Activated B cell treated with CpG ODN at 0.5 μM for 24 hours (primary cell): ENCODE results near the gene GPR68. TPM values are rescaled to one million over a fixed set of nuclear protein-coding genes. Genes with fewer than 3 reads are reported as not detected.

ENCODE experiments used
- ATAC-seq: fragments of 200-7000 bp; cut with Tn5 transposase; one replicate; pipeline ENCODE4 v1.10.0; 2021; ENCODE audit warnings: low read depth, mild to moderate bottlenecking, moderate library complexity
- CTCF ChIA-PET: fragments of 350-600 bp; sonication (Branson Sonifier 250); formaldehyde crosslinking; loops from one replicate; lab custom pipeline; 2021; ENCODE audit warnings: antibody characterized with exemption; lab: Charles Lee
- POLR2A ChIA-PET: fragments of 350-600 bp; sonication (Branson Sonifier 250); formaldehyde crosslinking; loops from one replicate; lab custom pipeline; 2021; ENCODE audit warnings: antibody characterized with exemption; lab: Charles Lee
- DNase-seq: peaks from one replicate; pipeline ENCODE4 v3.0.0; 2022
- H3K27ac Mint-ChIP-seq: one replicate; pipeline ENCODE4 v1.8.0; 2020; ENCODE audit warnings: mixed read lengths
- H3K27me3 Mint-ChIP-seq: one replicate; pipeline ENCODE4 v1.8.0; 2021; ENCODE audit warnings: mixed read lengths
- H3K36me3 Mint-ChIP-seq: one replicate; pipeline ENCODE4 v1.8.0; 2021; ENCODE audit warnings: low read depth, mixed read lengths
- H3K4me1 Mint-ChIP-seq: one replicate; pipeline ENCODE4 v1.8.0; 2021; ENCODE audit warnings: mixed read lengths
- H3K4me3 Mint-ChIP-seq: one replicate; pipeline ENCODE4 v1.8.0; 2020; ENCODE audit warnings: mild to moderate bottlenecking, mixed read lengths
- H3K9me3 Mint-ChIP-seq: one replicate; pipeline ENCODE4 v1.8.0; 2020; ENCODE audit warnings: mixed read lengths
- intact Hi-C: fragments of 100-400 bp; cut with micrococcal nuclease; formaldehyde crosslinking; loops from one replicate; pipeline ENCODE4 v1.15.1; 2024
- total RNA-seq: library from RNA; stranded (reverse); gene quantifications from 2 replicates; pipeline ENCODE4 v1.2.3, GENCODE V29; 2022
- TF ChIP-seq, protein P1 (sequence below): fragments of 200-600 bp; IDR thresholded peaks from one replicate; pipeline ENCODE4 v1.8.0; 2022; ENCODE audit warnings: antibody characterized with exemption, mild to moderate bottlenecking

Gene GPR68
- total RNA-seq, 1 donor from 2014 or later: 1.8 TPM

GRCh38 chr14:91261115-91261514 is 16.6 kb upstream of the GPR68 start:
- Mint-ChIP-seq H3K36me3 (no peaks in the 10 kb centered on the region), H3K27me3 (peaks cover 11% of the 10 kb centered on the region), H3K4me1 (peaks cover 21% of the 10 kb centered on the region), H3K4me3 (no peak overlapping the region), H3K9me3 (no peaks in the 10 kb centered on the region), H3K27ac (no peak overlapping the region)
- POLR2A ChIA-PET: interaction anchor here (1.2 kb wide), 1 partner anchor 18 kb away, joined by 3 read pairs; no protein-coding TSS in a partner anchor
- TF ChIP-seq, protein P1, sequence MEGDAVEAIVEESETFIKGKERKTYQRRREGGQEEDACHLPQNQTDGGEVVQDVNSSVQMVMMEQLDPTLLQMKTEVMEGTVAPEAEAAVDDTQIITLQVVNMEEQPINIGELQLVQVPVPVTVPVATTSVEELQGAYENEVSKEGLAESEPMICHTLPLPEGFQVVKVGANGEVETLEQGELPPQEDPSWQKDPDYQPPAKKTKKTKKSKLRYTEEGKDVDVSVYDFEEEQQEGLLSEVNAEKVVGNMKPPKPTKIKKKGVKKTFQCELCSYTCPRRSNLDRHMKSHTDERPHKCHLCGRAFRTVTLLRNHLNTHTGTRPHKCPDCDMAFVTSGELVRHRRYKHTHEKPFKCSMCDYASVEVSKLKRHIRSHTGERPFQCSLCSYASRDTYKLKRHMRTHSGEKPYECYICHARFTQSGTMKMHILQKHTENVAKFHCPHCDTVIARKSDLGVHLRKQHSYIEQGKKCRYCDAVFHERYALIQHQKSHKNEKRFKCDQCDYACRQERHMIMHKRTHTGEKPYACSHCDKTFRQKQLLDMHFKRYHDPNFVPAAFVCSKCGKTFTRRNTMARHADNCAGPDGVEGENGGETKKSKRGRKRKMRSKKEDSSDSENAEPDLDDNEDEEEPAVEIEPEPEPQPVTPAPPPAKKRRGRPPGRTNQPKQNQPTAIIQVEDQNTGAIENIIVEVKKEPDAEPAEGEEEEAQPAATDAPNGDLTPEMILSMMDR: no peak
- intact Hi-C loops: no loop called here
- CTCF ChIA-PET: no interaction called here
- DNase-seq (no peak), ATAC-seq (no peak)

GRCh38 chr14:91258876-91259275 is 14.4 kb upstream of the GPR68 start:
- CTCF ChIA-PET: no interaction called here
- Mint-ChIP-seq H3K4me1 (peaks cover 21% of the 10 kb centered on the region), H3K4me3 (no peak overlapping the region), H3K27ac (no peak overlapping the region), H3K9me3 (no peaks in the 10 kb centered on the region), H3K27me3 (peaks cover 6% of the 10 kb centered on the region), H3K36me3 (no peaks in the 10 kb centered on the region)
- DNase-seq: no peak
- TF ChIP-seq, protein P1: no peak
- intact Hi-C loops: no loop called here
- POLR2A ChIA-PET: no interaction called here
- ATAC-seq: no peak

DNA sequence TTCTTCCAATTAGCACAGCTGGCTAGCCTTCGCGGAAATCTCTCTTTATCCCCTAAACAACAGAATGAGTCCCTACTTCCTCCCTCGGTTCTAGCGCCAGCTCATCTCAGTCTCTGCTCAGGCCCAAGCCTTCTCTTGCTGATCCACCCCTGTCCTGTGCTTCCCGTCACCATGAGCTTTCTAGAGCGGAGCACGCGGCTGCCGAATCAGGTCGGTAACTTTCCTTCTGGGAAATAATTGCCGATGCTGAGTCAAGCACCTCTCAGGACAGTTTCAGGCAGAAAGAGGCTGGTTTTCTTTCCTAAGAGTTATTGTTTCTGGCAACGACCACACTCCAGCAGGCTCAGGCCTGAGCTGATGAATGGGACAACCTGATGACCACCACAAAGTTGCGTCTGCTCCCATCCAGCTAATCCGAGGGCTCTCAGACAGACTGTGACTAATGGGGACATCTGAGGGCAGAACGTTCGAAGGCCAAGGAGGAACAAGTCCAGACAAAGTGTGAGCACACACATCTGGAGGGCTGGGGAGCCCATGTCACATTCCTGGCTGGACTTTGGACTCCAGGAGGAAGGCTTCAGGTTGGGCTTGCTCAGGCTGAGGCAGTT is 13.6 kb upstream of the GPR68 start:
- Mint-ChIP-seq H3K36me3 (no peaks in the 10 kb centered on the region), H3K27ac (no peak overlapping the region), H3K27me3 (no peaks in the 10 kb centered on the region), H3K4me3 (no peak overlapping the region), H3K9me3 (no peaks in the 10 kb centered on the region), H3K4me1 (peaks cover 16% of the 10 kb centered on the region)
- DNase-seq (no peak), ATAC-seq (no peak)
- intact Hi-C loops: no loop called here
- POLR2A ChIA-PET: interaction anchor here (2.9 kb wide), 1 partner anchor 14 kb away, joined by 18 read pairs; the partner anchor contains the start of gene GPR68
- TF ChIP-seq, protein P1: no peak
- CTCF ChIA-PET: no interaction called here

DNA sequence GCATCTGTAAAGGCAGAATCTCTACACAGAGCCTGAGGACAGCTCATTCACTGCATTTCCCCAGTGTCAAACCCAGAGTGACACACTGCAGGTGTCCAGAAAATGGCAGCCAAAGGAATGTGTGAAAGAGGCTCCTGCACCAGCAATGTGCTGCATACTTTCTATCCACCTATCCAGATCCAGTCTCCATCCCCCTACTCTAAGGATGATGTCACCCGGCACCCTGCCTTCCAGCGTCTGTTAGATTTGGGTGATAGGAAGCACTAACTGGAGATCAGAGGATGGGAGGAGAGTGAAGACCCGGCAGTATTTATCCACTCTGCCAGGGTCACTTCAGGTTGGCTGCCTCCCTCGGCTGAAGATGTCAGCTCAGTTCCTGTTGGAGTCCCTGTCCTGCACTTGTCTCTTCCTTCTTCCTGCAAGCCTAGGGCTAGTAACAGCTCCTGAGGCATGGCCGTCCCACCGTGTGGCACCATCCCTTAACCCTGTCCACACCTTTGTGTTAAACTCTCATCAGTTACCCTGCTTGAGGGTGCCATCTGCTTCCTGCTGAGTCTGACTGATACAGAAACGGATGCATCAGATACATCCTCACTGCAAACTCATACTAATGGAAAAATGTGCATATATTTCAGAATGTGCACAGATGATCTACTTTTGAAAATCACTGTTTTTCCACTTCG is 13.0 kb upstream of the GPR68 start:
- ChIA-PET CTCF (no interaction called here), POLR2A (interaction anchor here (2.9 kb wide), 1 partner anchor 13 kb away, joined by 18 read pairs; the partner anchor contains the start of gene GPR68)
- DNase-seq (no peak), ATAC-seq (no peak)
- Mint-ChIP-seq H3K36me3 (no peaks in the 10 kb centered on the region), H3K27me3 (no peaks in the 10 kb centered on the region), H3K9me3 (no peaks in the 10 kb centered on the region), H3K4me3 (no peak overlapping the region), H3K4me1 (peaks cover 19% of the 10 kb centered on the region), H3K27ac (no peak overlapping the region)
- TF ChIP-seq, protein P1: no peak
- intact Hi-C loops: no loop called here

DNA sequence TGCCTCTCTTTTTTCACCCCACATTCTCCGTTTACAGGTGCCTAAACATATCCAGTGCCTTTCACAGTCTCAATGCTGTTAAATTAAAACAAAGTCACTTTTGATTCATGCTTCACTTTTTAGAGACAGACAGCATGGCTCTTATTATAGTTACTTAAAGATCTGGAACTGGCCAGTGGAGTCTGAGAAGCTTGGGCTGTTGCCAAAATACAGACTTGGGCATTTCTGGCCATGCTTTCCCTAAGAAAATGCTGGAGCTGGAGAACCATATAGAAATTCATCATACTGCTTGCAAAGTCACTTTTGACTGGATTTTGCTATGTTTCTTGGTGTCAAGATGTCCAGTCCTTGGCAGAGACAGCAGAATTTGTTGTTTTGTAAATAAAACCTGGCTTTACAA is 12.2 kb upstream of the GPR68 start:
- TF ChIP-seq, protein P1: no peak
- ChIA-PET CTCF (no interaction called here), POLR2A (interaction anchor here (2.9 kb wide), 1 partner anchor 13 kb away, joined by 18 read pairs; the partner anchor contains the start of gene GPR68)
- Mint-ChIP-seq H3K27me3 (no peaks in the 10 kb centered on the region), H3K36me3 (no peaks in the 10 kb centered on the region), H3K9me3 (no peaks in the 10 kb centered on the region), H3K4me3 (no peak overlapping the region), H3K4me1 (peaks cover 25% of the 10 kb centered on the region), H3K27ac (no peak overlapping the region)
- intact Hi-C loops: no loop called here
- DNase-seq: no peak
- no peak for ATAC-seq
